Endothelial cell of coronary artery (primary cell): ENCODE results near the gene ZNF33B. TPM values are rescaled to one million over a fixed set of nuclear protein-coding genes. Genes with fewer than 3 reads are reported as not detected.

Source experiments
- total RNA-seq: library from RNA; depleted of rRNA; stranded (reverse); fragments of >200 nt; gene quantifications from 2 replicates; pipeline ENCODE4 v1.2.3, GENCODE V29; 2014

The ZNF33B gene
- 10.6 and 14.7 TPM in 2 replicates for total RNA-seq

GRCh38 chr10:42638055-42638820 lies at the start of gene ZNF33B:
Gene ZNF33B, minus strand, starts transcription at chr10:42638570. Its CDS starts 1,642 bp downstream, at chr10:42636928.

Other genes with a start within 250 kb of the ZNF33B start
- gene BMS1, start 144.2 kb upstream of the ZNF33B start, total RNA-seq = 21.6 and 28.1 TPM in 2 replicates